SIG-M5 treated with dmso at 0.1 percent for 504 hours (cell line): ENCODE measurements around the gene EBF4.

Experiments
- DNase-seq: peaks from one replicate; lab custom pipeline; 2025; ENCODE audit not compliant: unreplicated experiment; lab: John Stamatoyannopoulos, UW

EBF4 gene

GRCh38 chr20:2692036-2692885 lies at the start of gene EBF4:
TSS of gene EBF4 (plus strand) at chr20:2692780. CDS start at chr20:2693646, 866 bp downstream.
- no peak for DNase-seq

- no peak for DNase-seq
Observed at GRCh38 chr20:2643708-2644107, 48.9 kb upstream of the EBF4 start.

- DNase-seq = peak; percentile 88
Observed at GRCh38 chr20:2651772-2652723, 40.5 kb upstream of the EBF4 start, which contains the start of gene NOP56. TSS of gene NOP56 (plus strand) at chr20:2652632. CDS start at chr20:2652661, 29 bp downstream.

- no peak for DNase-seq
Observed at GRCh38 chr20:2652724-2653555, 39.6 kb upstream of the EBF4 start.

- DNase-seq = no peak
Observed at GRCh38 chr20:2653556-2654383, 38.8 kb upstream of the EBF4 start.

- no peak for DNase-seq
Observed at GRCh38 chr20:2654384-2654822, 38.2 kb upstream of the EBF4 start.

GRCh38 chr20:2654831-2655230 lies 37.7 kb upstream of the EBF4 start:
- DNase-seq = no peak

- DNase-seq = no peak
Observed at GRCh38 chr20:2655331-2656116, 37.1 kb upstream of the EBF4 start.

- DNase-seq = no peak
Observed at GRCh38 chr20:2656471-2657117, 36.0 kb upstream of the EBF4 start.

GRCh38 chr20:2657241-2657640 lies 35.3 kb upstream of the EBF4 start:
- no peak for DNase-seq

- DNase-seq = no peak
Observed at GRCh38 chr20:2657674-2658073, 34.9 kb upstream of the EBF4 start.

GRCh38 chr20:2658414-2659354 lies 33.9 kb upstream of the EBF4 start:
- DNase-seq = peak; percentile 20

GRCh38 chr20:2659547-2659946 lies 33.0 kb upstream of the EBF4 start:
- DNase-seq = no peak

- DNase-seq = no peak
Observed at GRCh38 chr20:2663364-2663886, 29.2 kb upstream of the EBF4 start.

GRCh38 chr20:2663887-2664719 lies 28.5 kb upstream of the EBF4 start, which contains the start of gene IDH3B:
TSS of gene IDH3B (minus strand) at chr20:2664216. CDS start at chr20:2664188, 28 bp downstream.
- peak; percentile 97 for DNase-seq

- DNase-seq = peak; percentile 74
Observed at GRCh38 chr20:2671977-2672376, 20.6 kb upstream of the EBF4 start.
